ENCODE results near the gene OPHN1.
A peak's percentile ranks its signal among the peaks of the same experiment; 100 is the strongest.

The OPHN1 gene, protein sequence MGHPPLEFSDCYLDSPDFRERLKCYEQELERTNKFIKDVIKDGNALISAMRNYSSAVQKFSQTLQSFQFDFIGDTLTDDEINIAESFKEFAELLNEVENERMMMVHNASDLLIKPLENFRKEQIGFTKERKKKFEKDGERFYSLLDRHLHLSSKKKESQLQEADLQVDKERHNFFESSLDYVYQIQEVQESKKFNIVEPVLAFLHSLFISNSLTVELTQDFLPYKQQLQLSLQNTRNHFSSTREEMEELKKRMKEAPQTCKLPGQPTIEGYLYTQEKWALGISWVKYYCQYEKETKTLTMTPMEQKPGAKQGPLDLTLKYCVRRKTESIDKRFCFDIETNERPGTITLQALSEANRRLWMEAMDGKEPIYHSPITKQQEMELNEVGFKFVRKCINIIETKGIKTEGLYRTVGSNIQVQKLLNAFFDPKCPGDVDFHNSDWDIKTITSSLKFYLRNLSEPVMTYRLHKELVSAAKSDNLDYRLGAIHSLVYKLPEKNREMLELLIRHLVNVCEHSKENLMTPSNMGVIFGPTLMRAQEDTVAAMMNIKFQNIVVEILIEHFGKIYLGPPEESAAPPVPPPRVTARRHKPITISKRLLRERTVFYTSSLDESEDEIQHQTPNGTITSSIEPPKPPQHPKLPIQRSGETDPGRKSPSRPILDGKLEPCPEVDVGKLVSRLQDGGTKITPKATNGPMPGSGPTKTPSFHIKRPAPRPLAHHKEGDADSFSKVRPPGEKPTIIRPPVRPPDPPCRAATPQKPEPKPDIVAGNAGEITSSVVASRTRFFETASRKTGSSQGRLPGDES

GRCh38 chrX:68433155-68433980 is at the start of gene OPHN1:
Gene OPHN1, minus strand, starts transcription at chrX:68433495. Its CDS starts 475 bp downstream, at chrX:68433020.
- intact Hi-C loops (cut with DNase I): no loop called here
- DNase-seq: peak; percentile 53 to 89 (median 74)

DNA sequence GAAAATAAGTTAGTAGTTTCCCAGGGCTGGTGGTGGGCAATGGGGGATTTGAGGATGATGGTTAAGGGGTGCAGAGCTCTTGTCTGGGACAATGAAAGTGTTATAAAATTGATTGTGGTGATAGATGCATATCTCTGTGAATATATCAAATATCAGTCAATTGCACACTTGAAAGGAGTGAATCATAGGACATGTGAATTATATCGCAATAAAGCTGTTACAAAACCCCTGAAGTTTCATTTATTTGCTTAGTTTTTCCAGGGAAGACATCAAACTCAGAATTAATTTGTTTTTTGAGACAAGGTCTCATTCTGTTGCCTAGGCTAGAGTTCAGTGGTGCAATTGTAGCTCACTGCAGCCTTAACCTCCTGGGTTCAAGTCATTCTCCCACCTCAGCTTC is 47.7 kb upstream of the OPHN1 start:
- intact Hi-C loops (cut with DNase I): no loop called here
- DNase-seq: no peak

- no peak for DNase-seq
- intact Hi-C loops (cut with DNase I): loop anchor here (5.0 kb wide), 1 partner anchor 267 kb away; no protein-coding TSS in a partner anchor
Measured at GRCh38 chrX:68464796-68465195, 31.5 kb upstream of the OPHN1 start.

DNA sequence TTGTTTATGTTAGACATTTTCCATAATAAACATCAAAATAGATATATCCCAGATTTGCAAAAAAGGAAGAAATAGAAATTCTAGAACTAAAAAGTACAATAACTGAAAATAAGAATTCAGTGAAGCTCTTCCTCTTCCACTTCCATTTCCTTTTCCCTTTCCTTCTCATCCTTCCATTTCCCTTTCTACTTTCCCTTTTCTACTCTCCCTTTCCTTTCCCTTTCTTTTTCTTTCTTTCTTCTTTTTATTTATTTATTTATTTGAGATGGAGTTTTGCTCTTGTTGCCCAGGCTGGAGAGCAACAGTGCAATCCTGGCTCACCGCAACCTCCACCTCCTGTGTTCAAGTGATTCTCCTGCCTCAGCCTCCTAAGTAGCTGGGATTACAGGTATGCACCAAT is 30.6 kb upstream of the OPHN1 start:
- intact Hi-C loops (cut with DNase I): loop anchor here (5.0 kb wide), 1 partner anchor 267 kb away; no protein-coding TSS in a partner anchor
- DNase-seq: no peak

GRCh38 chrX:68462653-68463052 is 29.4 kb upstream of the OPHN1 start:
- intact Hi-C loops (cut with DNase I): loop anchor here (5.0 kb wide), 1 partner anchor 265 kb away; no protein-coding TSS in a partner anchor
- peak in 18 of 42 donors; percentile 6 to 64 (median 24) for DNase-seq

- no peak for DNase-seq
- intact Hi-C loops (cut with DNase I): loop anchor here (5.0 kb wide), 1 partner anchor 265 kb away; no protein-coding TSS in a partner anchor
Measured at GRCh38 chrX:68462197-68462596, 28.9 kb upstream of the OPHN1 start.

- intact Hi-C loops (cut with DNase I): loop anchor here (5.0 kb wide), 1 partner anchor 264 kb away; no protein-coding TSS in a partner anchor
- DNase-seq: no peak
Measured at GRCh38 chrX:68461576-68461975, 28.3 kb upstream of the OPHN1 start.

DNA sequence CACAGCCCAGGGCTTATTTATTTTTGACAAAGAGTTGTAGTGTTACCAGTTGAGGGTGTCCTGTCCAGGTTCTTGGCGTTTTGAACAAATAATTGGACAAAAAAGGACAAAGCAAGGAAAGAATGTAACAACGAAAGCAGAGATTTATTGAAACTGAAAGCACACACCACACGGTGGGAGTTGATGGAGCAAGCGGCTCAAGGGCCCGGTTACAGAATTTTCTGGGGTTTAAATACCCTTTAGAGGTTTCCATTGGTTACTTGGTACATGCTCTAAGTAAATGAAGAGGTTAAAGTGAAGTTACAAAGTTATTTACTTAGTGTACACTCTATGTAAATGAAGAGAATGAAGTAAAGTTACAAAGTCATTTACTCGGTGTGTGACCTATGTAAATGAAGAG is 27.8 kb upstream of the OPHN1 start:
- intact Hi-C loops (cut with DNase I): loop anchor here (5.0 kb wide), 1 partner anchor 264 kb away; no protein-coding TSS in a partner anchor
- DNase-seq: no peak

GRCh38 chrX:68455151-68455510 is 21.8 kb upstream of the OPHN1 start:
- intact Hi-C loops (cut with DNase I): no loop called here
- DNase-seq: no peak

DNA sequence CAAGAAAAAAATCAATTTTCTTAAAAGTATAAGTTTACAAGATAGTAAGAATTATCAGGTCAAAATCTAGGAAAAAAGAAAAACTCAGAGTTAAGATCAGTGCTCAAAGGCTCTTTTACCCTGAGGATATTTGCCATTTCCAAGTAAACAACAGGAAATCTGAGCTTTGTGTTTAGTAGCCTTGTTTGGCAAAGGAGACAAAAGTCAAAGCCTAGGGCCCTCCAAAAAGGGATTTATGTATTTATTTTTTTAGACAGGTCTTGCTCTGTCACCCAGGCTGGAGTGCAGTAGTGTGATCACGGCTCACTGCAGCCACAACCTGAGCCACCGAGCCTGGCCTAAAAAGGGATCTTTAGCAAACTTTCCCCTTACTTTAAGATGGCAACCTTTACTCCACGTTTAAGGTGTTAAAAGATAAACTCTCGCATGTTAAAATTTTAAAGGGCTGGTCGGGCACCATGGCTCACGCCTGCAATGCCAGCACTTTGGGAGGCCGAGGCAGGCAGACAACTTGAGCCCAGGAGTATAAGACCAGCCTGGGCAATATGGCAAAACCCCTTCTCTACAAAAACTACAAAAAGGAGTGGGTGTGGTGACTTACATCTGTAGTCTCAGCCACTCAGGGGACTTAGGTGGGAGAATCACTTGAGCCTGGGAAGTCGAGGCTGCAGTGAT is 21.3 kb upstream of the OPHN1 start:
- no peak for DNase-seq
- intact Hi-C loops (cut with DNase I): no loop called here

DNA sequence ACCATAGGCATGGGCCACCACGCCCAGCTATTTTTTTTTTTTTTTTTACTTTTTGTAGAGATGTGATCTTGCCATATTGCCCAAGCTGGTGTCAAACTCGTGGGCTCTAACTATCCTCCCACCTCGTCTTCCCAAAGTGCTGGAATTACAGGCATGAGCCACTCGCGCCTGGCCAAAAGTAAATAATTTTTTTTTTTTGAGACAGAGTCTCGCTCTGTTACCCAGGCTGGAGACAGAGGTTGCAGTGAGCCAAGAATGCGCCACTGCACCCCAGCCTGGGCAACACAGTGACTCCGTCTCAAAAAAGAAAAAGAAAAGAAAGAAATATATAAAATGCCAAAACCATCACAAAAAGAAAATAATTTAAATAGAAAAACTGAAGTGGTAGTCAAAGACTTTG is 18.4 kb upstream of the OPHN1 start:
- DNase-seq: no peak
- intact Hi-C loops (cut with DNase I): no loop called here

GRCh38 chrX:68443155-68443868 is 10.0 kb upstream of the OPHN1 start:
- DNase-seq: no peak
- intact Hi-C loops (cut with DNase I): no loop called here

- intact Hi-C loops (cut with DNase I): no loop called here
- DNase-seq: peak in 28 of 42 donors; percentile 4 to 75 (median 37)
Measured at GRCh38 chrX:68440940-68441339, 7.6 kb upstream of the OPHN1 start.

DNA sequence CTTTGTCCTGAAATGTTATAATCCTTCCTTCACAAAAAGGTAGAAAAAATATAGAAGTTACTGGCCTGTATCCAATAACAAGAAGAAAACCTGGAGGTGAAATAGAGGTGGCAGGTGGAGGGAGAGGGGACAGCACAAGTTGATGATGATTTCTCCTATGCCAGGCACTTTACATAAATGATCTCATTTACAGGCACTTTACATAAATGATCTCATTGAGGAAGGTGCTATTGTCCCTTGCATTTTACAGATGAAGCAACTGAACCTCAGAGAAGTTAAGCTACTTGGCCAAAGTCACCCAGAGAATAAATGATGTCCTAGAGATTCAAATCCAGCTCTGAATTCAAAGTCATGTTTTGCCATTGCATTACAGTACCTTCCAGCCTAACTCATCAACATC is 7.1 kb upstream of the OPHN1 start:
- no peak for DNase-seq
- intact Hi-C loops (cut with DNase I): no loop called here

- intact Hi-C loops (cut with DNase I): no loop called here
- DNase-seq: no peak
Measured at GRCh38 chrX:68439341-68439740, 6.0 kb upstream of the OPHN1 start.

DNA sequence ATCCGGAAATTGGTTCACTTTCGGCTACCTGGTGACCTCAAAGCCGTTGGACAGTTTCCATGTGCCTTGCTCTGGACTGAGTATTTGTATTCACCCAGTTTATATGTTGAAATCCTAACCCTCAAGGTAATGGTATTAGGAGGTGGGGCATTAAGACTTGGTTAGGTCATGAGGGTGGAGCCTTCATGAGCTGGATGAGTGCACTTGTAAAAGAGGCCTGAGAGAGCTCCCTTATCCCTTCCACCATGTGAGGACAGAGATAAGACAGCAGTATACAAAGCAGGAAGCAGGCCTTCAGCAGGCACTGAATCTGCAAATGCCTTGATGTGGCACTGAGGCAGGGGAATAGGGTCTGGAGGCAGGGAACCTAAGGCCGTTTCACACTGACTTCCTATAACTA is 5.3 kb upstream of the OPHN1 start:
- intact Hi-C loops (cut with DNase I): no loop called here
- no peak for DNase-seq

DNA sequence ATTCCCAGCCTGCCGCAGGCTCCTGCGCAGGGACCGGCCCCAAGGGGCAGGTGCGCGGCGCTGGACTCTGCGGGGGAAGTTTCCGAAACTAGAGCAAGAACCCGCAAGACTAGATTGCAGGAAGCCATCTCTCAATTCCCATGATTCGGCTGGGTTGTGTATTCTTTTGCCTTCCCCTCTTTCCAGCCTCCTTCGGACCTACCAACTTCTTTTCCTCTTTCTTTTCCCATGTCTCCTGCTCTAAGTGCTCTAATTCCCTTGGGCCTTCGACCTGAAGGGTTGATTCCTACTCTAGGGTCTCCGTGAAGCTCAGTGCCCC is 645 bp upstream of the OPHN1 start:
- intact Hi-C loops (cut with DNase I): no loop called here

GRCh38 chrX:68432648-68433047 is 647 bp downstream of the OPHN1 start:
- DNase-seq: peak in 1 of 42 donors; percentile 14
- intact Hi-C loops (cut with DNase I): no loop called here

More for the DNA sequence above, 645 bp upstream of the OPHN1 start:
- no peak for DNase-seq
